ENCODE measurements around the gene CYP2E1.
"Not testable (repeated sequence)": the region's sequence is repeated elsewhere in the genome, so short reads cannot be mapped to it uniquely, and the experiment has no call there.

CYP2E1 gene

GRCh38 chr10:133537546-133538545 is 10.7 kb downstream of the CYP2E1 start:
- DNase-seq (ENCODE audit: low read depth, low spot score) = no peak
- TF ChIP-seq EZH2 (IDR thresholded peaks at IDR 0.05) = no peak
- TF ChIP-seq FOXP2 (optimal IDR thresholded peaks at IDR 0.05; ENCODE audit: control extremely low read depth, extremely low read length, insufficient read depth) = no peak
- TF ChIP-seq POLR2AphosphoS5 (IDR thresholded peaks at IDR 0.05; ENCODE audit: borderline replicate concordance, low read depth, low read length) = no peak

DNA sequence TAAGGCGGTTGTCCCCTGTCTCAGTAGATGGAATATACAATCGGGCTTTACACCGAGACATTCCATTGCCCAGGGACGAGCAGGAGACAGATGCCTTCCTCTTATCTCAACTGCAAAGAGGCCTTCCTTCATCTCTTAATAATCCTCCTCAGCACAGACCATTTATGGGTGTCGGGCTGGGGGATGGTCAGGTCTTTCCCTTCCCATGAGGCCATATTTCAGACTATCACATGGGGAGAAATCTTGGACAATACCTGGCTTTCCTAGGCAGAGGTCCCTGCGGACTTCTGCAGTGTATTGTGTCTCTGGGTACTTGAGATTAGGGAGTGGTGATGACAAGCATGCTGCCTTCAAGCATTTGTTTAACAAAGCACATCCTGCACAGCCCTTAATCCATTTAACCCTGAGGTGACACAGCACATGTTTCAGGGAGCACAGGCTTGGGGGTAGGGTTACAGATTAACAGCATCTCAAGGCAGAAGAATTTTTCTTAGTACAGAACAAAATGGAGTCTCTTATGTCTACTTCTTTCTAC is 14.3 kb downstream of the CYP2E1 start:
- not testable (repeated sequence) for H3K27ac ChIP-seq; H3K36me3 ChIP-seq (ENCODE audit: insufficient read depth, low read length); H3K9ac ChIP-seq (ENCODE audit: insufficient read length); H3K4me3 ChIP-seq; H3K9me3 ChIP-seq (ENCODE audit: low read depth, low read length); DNase-seq (ENCODE audit: low read depth, low spot score)

More at GRCh38 chr10:133537546-133538545, 10.7 kb downstream of the CYP2E1 start:
- Histone ChIP-seq H3K36me3 (ENCODE audit: insufficient read depth, low read length) (no peaks in the 10 kb centered on the region), H3K9me3 (ENCODE audit: low read depth, low read length) (no peaks in the 10 kb centered on the region), H3K4me3 (no peak overlapping the region), H3K9ac (ENCODE audit: insufficient read length) (no peak overlapping the region), H3K27ac (no peak overlapping the region)

DNA sequence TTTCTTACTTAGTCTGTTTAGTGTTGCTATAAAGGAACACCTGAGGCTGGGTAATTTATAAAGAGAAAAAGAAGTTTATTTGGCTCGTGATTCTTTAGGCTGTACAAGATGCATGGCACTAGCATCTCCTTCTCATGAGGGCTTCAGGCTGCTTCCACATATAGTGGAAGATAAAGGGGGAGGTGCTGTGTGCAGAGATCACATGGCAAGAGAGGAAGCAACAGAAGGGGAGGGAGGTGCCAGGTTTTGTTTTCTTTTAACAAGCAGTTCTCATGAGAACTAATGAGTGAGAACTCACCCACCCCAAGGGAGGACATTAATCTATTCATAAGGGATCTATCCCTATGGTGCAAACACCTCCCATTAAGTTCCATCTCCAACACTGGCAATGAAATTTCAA is 17.3 kb downstream of the CYP2E1 start:
- H3K4me3 ChIP-seq = no peak overlapping the region
- no peaks in the 10 kb centered on the region for H3K9me3 ChIP-seq (ENCODE audit: low read depth, low read length)
- H3K36me3 ChIP-seq (ENCODE audit: insufficient read depth, low read length) = no peaks in the 10 kb centered on the region
- no peak for DNase-seq (ENCODE audit: low read depth, low spot score)
- TF ChIP-seq EZH2 (IDR thresholded peaks at IDR 0.05) (no peak), POLR2AphosphoS5 (IDR thresholded peaks at IDR 0.05; ENCODE audit: borderline replicate concordance, low read depth, low read length) (no peak), FOXP2 (optimal IDR thresholded peaks at IDR 0.05; ENCODE audit: control extremely low read depth, extremely low read length, insufficient read depth) (no peak)
- H3K27ac ChIP-seq = no peak overlapping the region
- H3K9ac ChIP-seq (ENCODE audit: insufficient read length) = no peak overlapping the region

- TF ChIP-seq EZH2 (IDR thresholded peaks at IDR 0.05) = no peak
- no peak for TF ChIP-seq POLR2AphosphoS5 (IDR thresholded peaks at IDR 0.05; ENCODE audit: borderline replicate concordance, low read depth, low read length)
- no peak for TF ChIP-seq FOXP2 (optimal IDR thresholded peaks at IDR 0.05; ENCODE audit: control extremely low read depth, extremely low read length, insufficient read depth)
- no peak overlapping the region for H3K4me3 ChIP-seq
- DNase-seq (ENCODE audit: low read depth, low spot score) = no peak
- no peak overlapping the region for H3K9ac ChIP-seq (ENCODE audit: insufficient read length)
- H3K9me3 ChIP-seq (ENCODE audit: low read depth, low read length) = no peaks in the 10 kb centered on the region
- H3K27ac ChIP-seq = no peak overlapping the region
- H3K36me3 ChIP-seq (ENCODE audit: insufficient read depth, low read length) = no peaks in the 10 kb centered on the region
Observed at GRCh38 chr10:133554600-133554999, 27.4 kb downstream of the CYP2E1 start.

DNA sequence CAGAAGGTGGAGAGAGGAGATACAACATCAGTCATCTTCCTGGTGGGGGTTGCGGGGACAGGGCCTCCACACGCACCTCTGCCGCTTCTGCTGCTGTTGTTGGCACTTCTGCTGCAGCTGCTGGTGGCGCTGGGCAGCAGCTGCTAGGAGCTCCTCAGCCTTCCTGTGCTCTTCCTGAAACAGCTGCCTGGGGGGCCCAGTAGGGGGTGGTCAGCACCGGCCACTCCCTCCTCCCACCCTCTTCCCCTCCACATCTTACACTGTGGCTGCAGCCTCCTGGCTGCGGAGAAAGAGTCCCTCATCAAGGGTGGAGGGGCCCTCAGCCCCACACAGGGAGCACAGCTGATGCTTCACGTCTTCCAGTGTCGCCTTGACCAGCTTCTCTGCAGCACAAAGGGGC is 28.4 kb downstream of the CYP2E1 start:
- Histone ChIP-seq H3K4me3 (no peak overlapping the region), H3K9me3 (ENCODE audit: low read depth, low read length) (no peaks in the 10 kb centered on the region), H3K36me3 (ENCODE audit: insufficient read depth, low read length) (no peaks in the 10 kb centered on the region), H3K9ac (ENCODE audit: insufficient read length) (no peak overlapping the region), H3K27ac (no peak overlapping the region)
- DNase-seq (ENCODE audit: low read depth, low spot score) = no peak
- TF ChIP-seq POLR2AphosphoS5 (IDR thresholded peaks at IDR 0.05; ENCODE audit: borderline replicate concordance, low read depth, low read length) (no peak), FOXP2 (optimal IDR thresholded peaks at IDR 0.05; ENCODE audit: control extremely low read depth, extremely low read length, insufficient read depth) (no peak), EZH2 (IDR thresholded peaks at IDR 0.05) (no peak)

DNA sequence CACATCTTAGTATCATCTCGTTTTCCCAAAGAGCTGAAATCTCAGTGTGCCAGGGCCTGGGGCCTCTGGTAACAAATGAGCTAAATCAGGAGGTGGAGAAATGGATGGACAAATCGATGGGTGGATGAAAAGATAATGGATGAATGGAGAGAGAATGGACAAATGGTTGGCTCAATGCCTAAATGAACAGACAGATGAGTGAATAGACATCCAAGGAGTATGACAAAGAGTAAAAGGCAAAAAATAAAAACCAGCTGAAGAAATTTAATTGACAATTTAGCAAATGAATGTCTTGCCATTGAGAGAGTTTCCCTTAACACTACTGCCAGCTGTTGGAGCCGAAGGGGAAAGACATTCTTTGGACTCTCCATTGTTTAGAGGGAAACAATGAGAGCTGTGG is 30.2 kb downstream of the CYP2E1 start:
- no peak overlapping the region for H3K9ac ChIP-seq (ENCODE audit: insufficient read length)
- DNase-seq (ENCODE audit: low read depth, low spot score) = no peak
- no peaks in the 10 kb centered on the region for H3K36me3 ChIP-seq (ENCODE audit: insufficient read depth, low read length)
- no peaks in the 10 kb centered on the region for H3K9me3 ChIP-seq (ENCODE audit: low read depth, low read length)
- TF ChIP-seq FOXP2 (optimal IDR thresholded peaks at IDR 0.05; ENCODE audit: control extremely low read depth, extremely low read length, insufficient read depth) (no peak), POLR2AphosphoS5 (IDR thresholded peaks at IDR 0.05; ENCODE audit: borderline replicate concordance, low read depth, low read length) (no peak), EZH2 (IDR thresholded peaks at IDR 0.05) (no peak)
- no peak overlapping the region for H3K27ac ChIP-seq
- H3K4me3 ChIP-seq = no peak overlapping the region

GRCh38 chr10:133559216-133559615 is 32.1 kb downstream of the CYP2E1 start:
- no peak for DNase-seq (ENCODE audit: low read depth, low spot score)
- no peak overlapping the region for H3K4me3 ChIP-seq
- no peak for TF ChIP-seq POLR2AphosphoS5 (IDR thresholded peaks at IDR 0.05; ENCODE audit: borderline replicate concordance, low read depth, low read length)
- TF ChIP-seq EZH2 (IDR thresholded peaks at IDR 0.05) = no peak
- no peak for TF ChIP-seq FOXP2 (optimal IDR thresholded peaks at IDR 0.05; ENCODE audit: control extremely low read depth, extremely low read length, insufficient read depth)
- no peaks in the 10 kb centered on the region for H3K9me3 ChIP-seq (ENCODE audit: low read depth, low read length)
- H3K9ac ChIP-seq (ENCODE audit: insufficient read length) = no peak overlapping the region
- no peak overlapping the region for H3K27ac ChIP-seq
- no peaks in the 10 kb centered on the region for H3K36me3 ChIP-seq (ENCODE audit: insufficient read depth, low read length)

GRCh38 chr10:133564816-133565215 is 37.7 kb downstream of the CYP2E1 start:
- Histone ChIP-seq H3K27ac (no peak overlapping the region), H3K9me3 (ENCODE audit: low read depth, low read length) (no peaks in the 10 kb centered on the region), H3K36me3 (ENCODE audit: insufficient read depth, low read length) (no peaks in the 10 kb centered on the region), H3K4me3 (no peak overlapping the region), H3K9ac (ENCODE audit: insufficient read length) (no peak overlapping the region)
- TF ChIP-seq EZH2 (IDR thresholded peaks at IDR 0.05) = no peak
- no peak for TF ChIP-seq POLR2AphosphoS5 (IDR thresholded peaks at IDR 0.05; ENCODE audit: borderline replicate concordance, low read depth, low read length)
- TF ChIP-seq FOXP2 (optimal IDR thresholded peaks at IDR 0.05; ENCODE audit: control extremely low read depth, extremely low read length, insufficient read depth) = no peak
- DNase-seq (ENCODE audit: low read depth, low spot score) = no peak
